Measurements from ENCODE around the gene POGK.

DNA sequence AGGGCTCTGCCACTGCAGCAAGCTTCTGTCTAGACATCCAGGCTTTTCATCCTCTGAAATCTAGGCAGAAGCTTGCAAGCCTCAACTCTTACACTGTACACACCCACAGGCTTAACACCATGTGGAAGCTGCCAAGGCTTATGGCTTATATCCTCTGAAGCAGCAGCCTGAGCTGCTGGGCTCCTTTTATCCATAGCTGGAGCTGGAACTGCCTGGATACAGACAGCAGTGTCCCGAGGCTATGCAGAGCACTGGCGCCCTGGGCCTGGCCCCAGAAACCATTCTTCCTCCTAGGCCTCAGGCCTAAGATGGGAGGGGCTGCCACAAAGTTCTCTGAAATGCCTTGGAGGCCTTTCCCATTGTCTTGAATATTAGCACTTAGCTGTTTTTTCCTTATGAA is 19.3 kb upstream of the POGK start:
- no peak for TF ChIP-seq POLR2AphosphoS5 (IDR thresholded peaks at IDR 0.05; ENCODE audit: low read depth, low read length)
- TF ChIP-seq, protein P1, sequence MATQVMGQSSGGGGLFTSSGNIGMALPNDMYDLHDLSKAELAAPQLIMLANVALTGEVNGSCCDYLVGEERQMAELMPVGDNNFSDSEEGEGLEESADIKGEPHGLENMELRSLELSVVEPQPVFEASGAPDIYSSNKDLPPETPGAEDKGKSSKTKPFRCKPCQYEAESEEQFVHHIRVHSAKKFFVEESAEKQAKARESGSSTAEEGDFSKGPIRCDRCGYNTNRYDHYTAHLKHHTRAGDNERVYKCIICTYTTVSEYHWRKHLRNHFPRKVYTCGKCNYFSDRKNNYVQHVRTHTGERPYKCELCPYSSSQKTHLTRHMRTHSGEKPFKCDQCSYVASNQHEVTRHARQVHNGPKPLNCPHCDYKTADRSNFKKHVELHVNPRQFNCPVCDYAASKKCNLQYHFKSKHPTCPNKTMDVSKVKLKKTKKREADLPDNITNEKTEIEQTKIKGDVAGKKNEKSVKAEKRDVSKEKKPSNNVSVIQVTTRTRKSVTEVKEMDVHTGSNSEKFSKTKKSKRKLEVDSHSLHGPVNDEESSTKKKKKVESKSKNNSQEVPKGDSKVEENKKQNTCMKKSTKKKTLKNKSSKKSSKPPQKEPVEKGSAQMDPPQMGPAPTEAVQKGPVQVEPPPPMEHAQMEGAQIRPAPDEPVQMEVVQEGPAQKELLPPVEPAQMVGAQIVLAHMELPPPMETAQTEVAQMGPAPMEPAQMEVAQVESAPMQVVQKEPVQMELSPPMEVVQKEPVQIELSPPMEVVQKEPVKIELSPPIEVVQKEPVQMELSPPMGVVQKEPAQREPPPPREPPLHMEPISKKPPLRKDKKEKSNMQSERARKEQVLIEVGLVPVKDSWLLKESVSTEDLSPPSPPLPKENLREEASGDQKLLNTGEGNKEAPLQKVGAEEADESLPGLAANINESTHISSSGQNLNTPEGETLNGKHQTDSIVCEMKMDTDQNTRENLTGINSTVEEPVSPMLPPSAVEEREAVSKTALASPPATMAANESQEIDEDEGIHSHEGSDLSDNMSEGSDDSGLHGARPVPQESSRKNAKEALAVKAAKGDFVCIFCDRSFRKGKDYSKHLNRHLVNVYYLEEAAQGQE (IDR thresholded peaks at IDR 0.05; ENCODE audit: insufficient read depth in 1 of 2, low read depth in 2 of 2, low read length in 2 of 2), result no peak
- TF ChIP-seq TAF1 (IDR thresholded peaks at IDR 0.05; ENCODE audit: borderline replicate concordance, insufficient read depth, low read length), result no peak
- TF ChIP-seq FOXP2 (optimal IDR thresholded peaks at IDR 0.05; ENCODE audit: borderline replicate concordance, extremely low read depth, extremely low read length, insufficient read depth), result no peak
